Brain pericyte (primary cell): ENCODE data around the gene ZBTB5.
"Not testable (repeated sequence)": the region's sequence is repeated elsewhere in the genome, so short reads cannot be mapped to it uniquely, and the experiment has no call there.

Experiments used
- DNase-seq: peaks from one replicate; pipeline ENCODE4 v3.0.0-alpha.2; 2012; ENCODE audit warnings: low read depth, low spot score

Gene ZBTB5

DNA sequence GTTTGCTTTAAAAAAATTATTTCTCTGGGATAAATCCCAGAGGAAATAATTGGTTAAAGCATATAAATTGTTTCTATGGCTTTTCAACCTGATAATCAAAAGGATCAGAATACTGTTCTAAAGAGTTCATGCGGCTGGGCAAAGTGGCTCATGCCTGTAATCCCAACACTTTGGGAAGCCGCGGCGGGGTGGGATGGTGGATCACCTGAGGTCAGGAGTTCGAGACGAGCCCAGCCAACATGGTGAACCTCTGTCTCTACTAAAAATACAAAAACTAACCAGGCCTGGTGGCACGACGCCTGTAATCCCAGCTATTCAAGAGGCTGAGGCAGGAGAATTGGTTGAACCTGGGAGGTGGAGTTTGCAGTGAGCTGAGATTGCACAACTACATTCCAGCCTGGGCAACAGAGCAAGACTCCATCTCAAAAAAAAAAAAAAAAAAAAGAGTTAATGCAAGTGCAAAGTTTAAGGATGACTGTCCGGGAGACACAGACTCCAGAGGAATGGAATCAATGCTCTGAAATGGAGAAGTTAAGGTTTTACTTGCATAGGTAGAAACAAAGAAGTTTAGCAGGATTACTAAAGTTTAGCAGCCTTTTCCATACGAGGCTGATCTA, 59.4 kb downstream of the ZBTB5 start:
- no peak for DNase-seq

DNA sequence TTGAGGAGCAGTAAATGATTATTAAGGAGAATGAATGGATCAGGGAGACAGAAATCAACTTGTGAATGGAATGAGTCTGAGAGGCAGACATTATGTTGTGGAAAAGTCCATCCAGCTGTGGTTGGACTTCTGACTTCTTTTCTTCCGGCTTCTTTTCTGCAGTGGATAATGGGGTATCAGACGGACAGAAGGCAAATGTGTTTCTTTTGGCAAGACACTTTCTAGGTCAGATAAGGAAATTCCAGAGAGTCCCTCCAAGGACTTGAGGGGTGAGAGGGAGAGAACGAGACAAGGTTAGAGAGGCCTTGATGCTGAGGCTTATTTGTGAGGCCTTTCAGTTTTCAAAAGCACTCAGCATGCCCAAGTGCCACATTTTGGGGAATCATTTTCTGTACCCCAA, 59.9 kb downstream of the ZBTB5 start:
- DNase-seq, result no peak

DNA sequence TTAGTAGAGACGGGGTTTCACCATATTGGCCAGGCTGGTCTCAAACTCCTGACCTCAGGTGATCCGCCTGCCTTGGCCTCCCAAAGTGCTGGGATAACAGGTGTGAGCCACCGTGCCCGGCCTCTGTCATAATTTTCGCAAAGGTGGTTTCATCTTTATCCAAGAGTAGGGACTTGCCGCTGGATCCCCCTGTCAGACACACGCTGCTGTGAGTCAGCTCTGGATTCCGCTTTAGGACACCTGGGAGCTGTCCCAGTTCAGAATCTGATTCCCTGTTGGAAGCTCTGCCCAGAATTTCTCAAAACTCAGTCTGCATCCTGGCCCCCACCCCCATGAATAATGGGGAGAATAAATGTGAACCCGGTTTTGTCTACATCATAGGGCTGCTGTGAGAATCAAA, 60.7 kb downstream of the ZBTB5 start:
- no peak for DNase-seq

DNA sequence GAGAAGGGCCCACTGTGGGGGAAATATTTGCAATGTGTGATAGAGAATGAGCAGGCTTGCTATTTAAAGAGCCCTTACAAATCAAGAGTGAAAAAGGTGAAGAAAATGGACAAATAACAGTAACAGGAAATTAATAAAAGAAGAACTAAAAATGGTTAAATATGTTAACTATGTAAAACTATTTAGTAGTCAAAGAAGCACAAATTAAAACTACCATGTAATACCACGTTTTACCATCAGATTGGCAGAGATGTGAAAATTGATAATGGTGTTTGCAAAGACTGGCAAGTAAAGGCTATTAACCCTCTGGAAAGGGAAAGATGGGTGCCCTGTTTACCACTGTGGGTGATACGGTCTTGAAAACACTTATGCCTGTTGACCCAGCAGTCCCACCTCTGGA, 65.9 kb downstream of the ZBTB5 start:
- no peak for DNase-seq

DNA sequence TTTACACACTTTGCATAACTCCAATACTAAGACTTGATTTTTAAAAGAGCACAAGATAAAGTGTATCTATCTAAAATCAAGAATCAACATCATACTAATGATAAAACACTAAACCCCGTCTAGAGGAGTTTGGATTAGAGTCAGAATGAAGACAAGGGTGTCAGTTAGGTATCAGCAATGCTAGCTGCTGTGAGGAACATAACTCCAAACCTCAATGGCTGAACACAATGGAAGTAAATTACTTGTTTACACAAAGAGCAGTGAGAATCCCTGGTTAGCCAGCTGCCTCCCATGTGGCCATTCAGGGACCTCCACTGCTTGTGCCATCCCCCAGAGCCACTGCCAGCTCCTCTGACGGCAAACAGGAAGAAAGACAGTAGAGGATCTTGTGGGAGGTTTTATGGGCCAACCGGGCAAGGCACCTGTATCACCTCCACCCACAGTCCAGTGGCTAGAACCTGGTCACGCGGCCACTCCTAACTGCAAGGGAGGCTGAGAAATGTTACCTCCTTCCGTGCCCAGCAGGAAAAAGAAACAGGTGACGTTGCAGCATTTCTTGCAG, 66.7 kb downstream of the ZBTB5 start:
- no peak for DNase-seq

DNA sequence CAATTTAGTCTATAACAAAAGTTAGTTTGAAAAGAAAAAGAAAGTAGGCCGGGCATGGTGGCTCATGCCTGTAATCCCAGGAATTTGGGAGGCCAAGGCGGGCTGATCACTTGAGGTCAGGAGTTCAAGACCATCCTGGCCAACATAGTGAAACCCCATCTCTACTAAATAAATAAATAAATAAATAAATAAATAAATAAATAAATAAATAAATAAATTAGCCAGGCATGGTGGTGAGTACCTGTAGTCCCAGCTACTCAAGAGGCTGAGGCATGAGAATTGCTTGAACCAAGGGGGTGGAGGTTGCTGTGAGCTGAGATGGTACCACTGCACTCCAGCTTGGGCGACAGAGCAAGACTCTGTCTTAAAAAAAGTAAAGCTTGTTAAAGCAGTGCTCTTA, 67.3 kb downstream of the ZBTB5 start:
- not testable (repeated sequence) for DNase-seq

DNA sequence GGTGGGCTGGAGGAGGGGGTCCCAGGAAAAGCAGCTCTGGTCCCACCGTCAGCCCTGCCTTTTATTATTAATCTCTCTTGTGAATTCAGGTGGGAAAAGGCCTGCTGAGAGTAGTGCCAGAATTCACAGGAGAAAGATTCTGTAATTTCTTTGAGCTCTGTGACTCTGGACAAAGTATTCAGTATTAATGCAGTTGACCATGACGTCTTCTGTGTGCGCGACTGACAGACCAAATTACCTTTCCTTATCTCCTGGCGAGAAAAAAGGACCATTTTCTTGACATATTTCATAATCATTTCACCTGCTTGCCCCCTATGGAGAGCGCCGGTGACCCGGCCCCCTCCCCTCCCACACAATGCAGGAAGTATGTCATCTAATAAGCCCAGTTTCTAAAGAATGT, 69.6 kb downstream of the ZBTB5 start:
- no peak for DNase-seq

DNA sequence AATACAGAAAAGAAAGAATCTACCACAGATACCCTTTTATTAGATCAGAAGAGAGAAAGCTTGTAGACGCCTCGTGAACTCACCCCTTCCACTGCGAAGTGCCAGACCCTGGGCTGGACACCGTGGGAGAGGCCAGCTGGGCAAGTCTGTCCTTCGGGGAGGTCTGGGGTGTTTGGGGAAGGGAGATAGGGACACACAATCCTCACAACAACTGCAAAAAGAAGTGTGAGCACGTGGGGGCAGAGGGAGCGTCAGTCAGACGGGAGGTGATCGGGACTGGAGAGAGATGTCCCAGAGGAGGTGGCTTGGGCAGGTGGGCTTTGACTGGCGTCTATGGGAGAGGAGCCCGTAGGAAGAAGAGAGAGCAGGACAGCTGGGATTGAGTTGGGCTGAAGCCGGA, 70.0 kb downstream of the ZBTB5 start:
- DNase-seq, result no peak

DNA sequence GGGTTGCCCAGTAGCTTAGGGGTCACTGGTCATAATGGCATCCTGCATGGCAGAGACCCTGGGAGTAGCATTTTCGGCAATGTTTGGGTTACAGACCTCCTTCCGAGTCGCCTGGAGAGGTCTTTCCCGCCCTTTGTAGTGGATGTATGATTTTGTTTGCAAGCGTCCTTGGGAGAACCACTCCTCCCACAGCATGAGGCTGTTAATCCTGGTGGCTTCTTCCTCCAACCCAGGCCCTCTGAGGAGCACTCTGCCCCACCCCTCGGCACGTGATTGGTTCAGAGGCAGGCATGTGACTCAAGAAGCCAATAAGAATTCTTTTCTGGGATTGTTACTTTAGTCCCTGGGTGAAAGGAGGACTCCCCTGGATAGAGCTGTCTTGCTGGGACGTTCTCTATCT, 73.0 kb downstream of the ZBTB5 start:
- DNase-seq, result no peak

DNA sequence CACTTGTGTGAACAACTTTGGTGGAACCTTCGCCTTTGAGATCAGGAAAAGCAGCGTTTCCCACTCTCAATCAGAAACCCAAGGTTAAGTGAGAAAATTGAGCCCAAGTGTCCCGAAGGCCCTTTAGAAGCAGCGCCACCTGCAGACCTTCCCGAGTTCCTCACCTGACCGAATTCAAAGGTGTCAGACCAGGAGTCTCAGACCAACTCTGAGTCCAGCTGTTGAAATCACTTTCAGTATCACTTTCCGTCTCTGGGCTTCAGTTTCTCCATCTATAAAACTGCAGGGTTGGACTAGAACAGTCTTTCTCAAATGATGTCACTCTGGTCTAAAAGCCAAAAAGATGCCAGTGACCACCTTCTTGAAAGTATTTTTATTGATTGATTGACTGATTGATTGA, 74.5 kb downstream of the ZBTB5 start:
- no peak for DNase-seq
